GM18517 (cell line): Measurements from ENCODE around the gene IMMP1L.
"Not testable (repeated sequence)": the region's sequence is repeated elsewhere in the genome, so short reads cannot be mapped to it uniquely, and the experiment has no call there.

ENCODE experiments used
- ATAC-seq: cut with Tn5 transposase; IDR thresholded peaks from one replicate; pipeline ENCODE4 v1.9.1; 2021; ENCODE audit warnings: mild to moderate bottlenecking, moderate library complexity; ENCODE audit not compliant: unreplicated experiment

The IMMP1L gene, protein sequence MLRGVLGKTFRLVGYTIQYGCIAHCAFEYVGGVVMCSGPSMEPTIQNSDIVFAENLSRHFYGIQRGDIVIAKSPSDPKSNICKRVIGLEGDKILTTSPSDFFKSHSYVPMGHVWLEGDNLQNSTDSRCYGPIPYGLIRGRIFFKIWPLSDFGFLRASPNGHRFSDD

DNA sequence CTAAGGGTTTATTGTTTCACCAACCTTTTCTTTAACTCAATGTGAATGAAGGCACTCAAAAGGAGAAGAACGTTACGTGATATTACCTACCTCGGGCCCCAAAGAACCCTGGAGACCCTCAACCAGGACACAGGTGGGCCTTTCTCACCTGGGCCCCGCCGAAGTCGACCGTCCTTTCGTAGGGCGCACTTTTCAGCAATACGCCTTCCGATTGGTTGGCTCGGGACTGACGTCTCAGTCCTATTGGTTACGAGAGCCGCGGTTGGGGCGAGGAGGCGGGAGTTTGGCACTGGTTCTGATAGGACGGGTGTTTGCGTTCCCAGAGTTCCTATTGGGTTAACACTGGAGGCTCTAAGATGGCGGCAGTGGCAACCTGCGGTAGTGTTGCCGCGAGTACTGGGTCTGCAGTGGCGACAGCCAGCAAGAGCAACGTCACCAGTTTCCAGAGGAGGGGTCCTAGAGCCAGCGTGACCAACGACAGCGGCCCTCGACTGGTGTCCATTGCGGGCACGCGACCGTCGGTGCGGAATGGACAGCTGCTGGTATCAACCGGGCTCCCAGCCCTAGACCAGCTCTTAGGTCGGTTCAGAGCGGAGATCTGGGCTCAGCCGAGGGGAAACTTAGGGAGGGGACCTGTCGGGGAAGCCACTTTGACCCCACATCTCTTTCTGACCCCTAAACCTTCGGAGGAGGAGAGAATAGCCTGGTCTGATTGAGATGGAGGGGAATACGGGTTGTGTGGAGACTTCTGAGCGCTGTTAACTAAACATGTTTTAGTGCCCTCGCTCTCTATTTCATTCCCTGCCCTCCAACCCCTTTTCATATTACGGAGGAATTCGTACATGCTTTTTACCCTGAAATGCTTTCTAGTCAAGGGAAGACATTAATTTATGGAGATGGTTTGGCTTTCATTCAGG, at the start of gene IMMP1L, which contains the start of gene ELP4:
IMMP1L (minus strand) TSS at position 194 of the 917 bp plus-strand sequence. CDS start 46,346 bp downstream, outside the sequence.
ELP4 (plus strand) TSS at position 339 of the 917 bp plus-strand sequence; CDS start at position 357, 18 bp downstream.
- peak; percentile 100 for ATAC-seq

DNA sequence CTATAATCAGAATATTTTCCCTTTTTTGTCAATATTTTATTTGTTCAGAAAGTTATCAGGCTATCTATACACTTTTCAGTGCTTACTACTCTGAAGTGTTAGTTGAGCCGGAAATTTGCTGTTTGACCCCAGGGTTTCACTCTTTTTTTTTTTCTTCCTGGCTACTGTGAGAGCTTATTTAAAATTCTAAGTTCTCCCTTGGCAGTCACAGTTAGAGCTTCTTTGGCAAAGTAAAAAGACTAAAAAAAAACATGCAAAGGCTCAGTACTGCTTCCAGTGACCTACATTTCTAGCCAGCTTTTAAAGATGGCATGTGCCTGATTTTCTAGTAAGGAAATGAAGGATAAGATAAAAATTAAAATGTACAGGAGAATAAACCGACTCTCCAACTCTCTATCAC, 48.6 kb upstream of the IMMP1L start:
- ATAC-seq = no peak

DNA sequence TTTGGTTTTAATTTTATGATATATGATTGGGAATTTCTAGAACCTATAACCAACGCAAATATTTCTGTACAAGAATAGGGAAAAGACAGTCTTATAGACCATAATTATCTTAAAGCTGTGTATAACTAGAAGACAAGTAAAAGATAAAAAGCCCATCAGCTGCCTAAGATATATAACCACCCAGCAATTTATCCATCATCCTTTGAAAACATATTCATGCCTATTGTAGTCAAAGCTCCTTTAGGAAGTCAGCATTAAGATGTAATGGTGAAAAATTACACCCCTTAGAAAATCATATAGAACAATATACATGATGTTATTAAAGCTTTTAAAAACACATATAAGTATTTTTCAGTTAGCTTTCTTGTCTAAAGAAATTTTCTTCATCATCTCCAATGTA, 46.5 kb upstream of the IMMP1L start:
- no peak for ATAC-seq

DNA sequence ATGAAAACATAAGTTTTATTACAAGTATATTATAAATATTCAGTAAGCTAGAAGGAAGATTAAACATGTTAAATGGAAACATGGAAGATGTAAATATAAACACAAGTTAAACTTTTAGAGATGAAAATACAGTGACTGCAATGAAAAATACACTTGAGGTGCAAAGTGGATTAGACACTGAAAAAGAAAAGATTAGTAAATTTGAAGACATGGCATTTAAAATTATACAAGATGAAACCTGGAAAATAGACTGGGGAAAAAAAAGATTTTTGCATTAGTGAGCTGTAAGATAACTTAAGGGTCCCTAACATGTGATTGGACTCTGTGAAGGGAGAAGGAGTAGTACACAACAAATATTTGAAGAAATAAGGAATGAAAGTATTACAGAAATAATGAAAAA, 33.4 kb upstream of the IMMP1L start:
- no peak for ATAC-seq

DNA sequence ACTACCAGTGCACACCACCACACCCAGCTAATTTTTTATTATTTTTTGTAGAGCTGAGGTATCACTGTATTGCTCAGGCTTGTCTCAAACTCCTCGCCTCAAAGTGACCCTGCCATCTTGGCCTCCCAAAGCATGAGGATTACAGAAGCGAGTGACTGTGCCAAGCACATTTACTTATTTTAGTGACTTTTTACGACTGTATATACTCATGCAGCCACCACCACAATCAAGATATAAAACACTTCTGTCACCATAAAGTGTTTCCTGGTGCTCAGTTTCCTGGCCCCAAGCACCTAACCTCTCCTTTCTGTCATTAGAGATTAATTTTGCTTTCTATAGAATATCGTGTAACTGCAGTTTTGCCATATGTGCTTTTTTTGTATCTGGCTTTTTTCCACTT, 26.1 kb upstream of the IMMP1L start:
- no peak for ATAC-seq

DNA sequence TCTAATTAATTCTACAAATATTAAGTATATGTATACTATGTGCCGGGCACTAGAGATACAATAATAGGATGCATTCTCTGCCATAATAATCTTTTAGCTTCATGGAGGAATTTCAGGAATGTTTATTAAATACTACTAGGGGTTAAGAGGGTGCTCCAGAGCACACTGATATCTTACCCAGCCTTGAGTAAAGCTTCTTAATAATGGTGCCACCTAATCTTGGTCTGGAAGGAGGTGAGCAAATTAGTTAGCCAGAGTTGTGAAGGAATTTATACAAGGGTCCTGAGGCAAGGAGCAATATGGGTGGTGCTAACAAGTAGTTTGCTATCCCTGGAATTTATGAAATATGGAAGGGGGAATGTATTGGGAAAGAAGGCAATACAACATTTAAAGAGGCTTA, 21.9 kb upstream of the IMMP1L start:
- ATAC-seq = no peak

DNA sequence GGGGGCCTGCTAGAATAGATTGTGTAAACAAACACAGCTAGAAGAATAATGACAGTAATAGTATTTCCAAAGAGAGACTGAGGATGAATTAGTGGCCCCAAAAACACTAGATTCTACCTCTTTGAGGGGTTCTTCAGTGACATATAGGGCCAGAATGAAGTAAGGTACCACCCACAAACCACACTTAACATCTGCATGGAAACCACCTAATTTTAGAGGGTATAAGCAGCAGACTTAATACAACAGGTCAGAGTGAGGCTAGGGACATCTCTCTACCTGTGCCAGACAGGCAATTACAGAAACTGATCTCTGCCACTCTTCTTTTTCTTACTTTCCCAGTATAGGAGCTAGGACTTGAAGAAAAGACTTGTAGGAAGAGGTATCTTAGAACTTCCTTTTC, 20.3 kb upstream of the IMMP1L start:
- peak; percentile 53 for ATAC-seq

DNA sequence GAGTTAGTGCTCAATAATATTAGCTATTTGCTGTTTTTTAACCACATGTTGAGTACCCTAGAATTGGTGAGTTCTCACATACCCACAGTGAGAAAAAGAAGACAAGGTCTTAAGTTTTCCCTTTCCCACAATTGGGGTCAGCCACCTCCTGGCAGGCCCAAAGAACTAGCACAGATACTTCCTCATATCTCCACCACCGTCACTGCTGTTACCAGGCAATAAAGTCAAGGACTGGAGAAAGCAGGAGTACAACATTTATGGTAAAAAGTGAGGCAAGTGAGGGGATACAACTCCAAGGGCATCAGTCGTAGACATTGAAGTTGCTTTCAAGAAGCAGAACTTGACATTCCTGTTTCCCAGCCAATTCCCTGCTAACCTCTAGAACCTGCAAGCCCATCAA, 19.8 kb upstream of the IMMP1L start:
- no peak for ATAC-seq

DNA sequence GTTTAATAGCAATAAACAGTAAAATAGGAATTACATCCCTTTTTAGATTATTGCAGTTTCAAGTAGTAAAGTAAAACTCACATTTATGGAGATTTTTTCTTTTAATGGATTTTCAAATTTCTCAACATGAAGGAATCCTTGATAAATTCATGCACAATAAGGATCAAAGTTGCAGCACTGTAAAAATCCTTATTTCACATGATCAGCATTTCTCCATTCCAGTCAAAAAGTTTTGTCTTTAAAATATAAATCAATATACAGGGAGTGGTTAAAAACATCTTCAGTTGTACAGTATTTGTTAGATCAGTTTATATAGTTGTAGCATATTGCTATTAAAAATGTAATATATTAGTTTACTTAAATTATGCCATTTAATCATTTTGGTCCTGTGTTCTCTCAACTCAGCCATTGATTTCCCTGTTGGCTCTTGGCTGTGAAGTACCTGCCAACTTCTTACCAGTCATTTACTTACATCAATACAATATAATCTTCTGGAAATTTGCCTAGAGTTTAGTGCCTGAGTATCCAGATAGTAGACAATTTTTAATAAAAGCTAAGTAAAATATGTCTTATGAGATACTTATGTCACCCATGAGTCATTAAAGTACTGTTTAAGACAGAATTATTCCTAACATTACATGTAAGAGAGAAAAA, 12.2 kb upstream of the IMMP1L start:
- ATAC-seq = no peak

DNA sequence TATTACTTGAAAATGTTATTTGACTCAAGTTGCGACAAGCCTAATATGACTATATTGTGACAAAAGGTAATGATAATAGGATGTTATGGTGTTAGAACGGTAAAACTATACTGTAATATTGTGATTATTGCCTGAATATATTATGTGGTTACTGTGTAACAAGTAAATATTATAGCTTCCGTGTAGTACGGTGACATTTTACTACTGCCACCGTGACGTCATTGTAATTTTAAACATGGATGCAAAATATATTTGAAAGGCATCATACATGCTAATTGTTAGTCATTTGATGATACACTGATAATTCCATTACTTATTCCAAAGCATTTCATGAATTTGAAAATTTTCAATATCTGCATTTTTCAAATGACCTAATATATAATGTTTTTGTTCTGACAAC, 2.7 kb upstream of the IMMP1L start:
- no peak for ATAC-seq

DNA sequence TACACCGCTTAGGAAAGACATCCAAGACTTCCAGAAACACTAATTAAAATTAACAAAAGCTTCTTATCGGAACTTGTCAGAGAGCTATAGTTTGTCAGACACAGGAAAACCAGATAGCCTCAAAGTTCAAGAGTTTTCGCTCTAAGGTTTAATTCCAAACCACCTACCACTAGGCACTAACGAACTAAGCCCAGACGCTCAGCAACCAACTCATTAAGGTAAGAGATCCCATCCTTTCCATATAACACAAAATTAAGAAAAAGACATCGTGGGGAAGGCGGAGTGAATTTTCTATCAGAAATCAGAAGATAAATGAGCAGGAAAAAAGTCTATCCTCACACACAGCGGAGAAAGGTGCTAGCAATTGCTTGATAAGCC, 382 bp downstream of the IMMP1L start:
- peak; percentile 8 for ATAC-seq

DNA sequence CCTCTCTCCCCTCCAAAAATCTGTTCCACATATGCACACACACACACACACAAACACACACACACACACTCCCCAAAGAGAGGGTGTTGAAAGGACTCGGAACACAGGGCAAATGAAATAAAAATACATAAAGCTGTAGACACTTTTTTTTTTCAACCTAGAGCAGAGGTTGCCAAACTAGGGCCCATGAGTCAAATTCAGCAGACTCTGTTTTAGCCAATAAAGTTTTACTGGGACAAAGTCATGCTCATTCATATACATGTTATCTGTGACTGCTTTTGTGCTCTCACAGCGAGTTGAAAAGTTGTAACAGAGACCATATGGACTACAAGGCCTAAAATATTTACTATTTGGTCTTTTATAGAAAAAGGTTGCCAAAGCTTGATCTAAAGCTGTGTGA, 8.9 kb downstream of the IMMP1L start:
- ATAC-seq = no peak

DNA sequence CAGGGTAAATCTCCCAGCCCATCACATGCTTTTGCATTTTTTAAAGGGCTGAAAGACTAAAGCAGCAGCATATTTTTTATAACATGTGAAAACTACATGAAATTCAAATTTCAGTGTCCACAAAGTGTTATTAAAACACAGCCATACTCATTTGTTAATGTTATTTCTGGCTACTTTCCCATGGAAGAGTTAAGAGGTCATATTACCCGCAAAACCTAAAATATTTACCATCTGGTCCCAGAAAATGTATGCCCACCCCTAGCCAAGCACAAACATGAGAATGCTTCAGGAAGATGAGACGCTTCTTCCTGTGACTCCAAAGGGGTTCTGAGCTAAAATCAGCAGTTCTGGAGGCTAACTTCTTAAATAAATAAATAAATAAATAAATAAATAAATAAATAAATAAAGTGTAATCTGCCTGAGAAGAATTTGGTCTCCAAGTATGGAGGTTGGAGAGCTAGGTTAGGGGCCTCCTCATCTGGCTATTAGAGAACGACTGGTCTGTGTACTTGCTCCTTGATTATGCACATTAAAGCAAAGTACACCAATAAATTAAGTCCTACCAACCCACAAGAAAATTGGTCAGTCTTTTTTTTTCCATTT, 9.7 kb downstream of the IMMP1L start:
- ATAC-seq = no peak

DNA sequence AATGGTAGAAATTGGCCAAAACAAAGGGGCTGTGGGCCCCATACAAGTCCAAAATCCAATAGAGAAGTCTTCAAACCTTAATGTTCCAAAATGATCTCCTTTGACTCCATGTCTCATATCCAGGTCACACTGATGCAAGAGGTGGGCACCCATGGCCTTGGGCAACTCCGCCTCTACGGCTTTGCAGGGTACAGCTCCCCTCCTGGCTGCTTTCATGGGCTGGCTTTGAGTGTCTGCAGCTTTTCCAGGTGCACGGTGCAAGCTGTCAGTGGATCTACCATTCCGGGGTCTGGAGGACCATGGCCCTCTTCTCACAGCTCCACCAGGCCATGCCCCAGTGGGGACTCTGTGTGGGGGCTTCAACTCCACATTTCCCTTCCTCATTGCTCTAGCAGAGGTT, 15.7 kb downstream of the IMMP1L start:
- ATAC-seq = not testable (repeated sequence)

DNA sequence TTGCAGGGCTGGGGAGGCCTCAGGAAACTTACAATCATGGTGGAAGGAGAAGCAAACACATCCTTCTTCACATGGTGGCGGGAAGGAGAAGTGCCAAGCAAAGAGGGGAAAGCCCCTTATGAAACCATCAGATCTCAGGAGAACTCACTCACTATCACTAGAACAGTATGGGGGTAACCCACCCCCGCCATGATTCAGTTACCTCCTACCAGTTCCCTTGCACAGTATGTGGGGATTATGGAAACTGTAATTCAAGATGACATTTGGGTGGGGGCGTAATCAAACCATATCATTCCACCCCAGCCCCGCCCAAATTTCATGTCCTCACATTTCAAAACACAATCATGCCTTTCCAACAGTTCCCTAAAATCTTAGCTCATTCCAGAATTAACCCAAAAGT, 16.2 kb downstream of the IMMP1L start:
- no peak for ATAC-seq

DNA sequence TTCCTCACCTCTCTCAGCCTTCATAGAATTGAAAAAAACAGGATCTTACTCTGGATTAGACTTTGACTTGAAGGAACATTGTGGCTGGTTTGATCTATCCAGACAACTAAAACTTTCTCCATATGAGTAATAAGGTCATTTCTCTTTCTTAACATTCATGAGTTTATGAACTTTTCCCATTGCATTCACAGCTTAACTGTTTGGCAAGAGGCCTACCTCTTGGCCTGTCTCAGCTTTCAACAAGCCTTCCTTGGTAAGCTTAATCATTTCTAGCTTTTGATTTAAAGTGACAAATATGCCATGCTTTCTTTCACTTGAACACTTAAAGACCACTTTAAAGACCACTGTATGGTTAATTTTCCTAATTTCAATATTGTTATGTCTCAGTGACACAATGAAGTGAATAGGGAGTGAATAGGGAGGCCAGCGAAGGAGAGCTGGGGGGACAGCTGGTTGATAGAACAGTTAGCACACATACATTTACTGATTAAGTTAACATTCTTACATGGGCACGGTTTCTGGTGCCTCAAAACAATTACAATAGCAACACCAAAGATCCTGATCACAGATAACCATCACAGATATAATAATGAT, 17.0 kb downstream of the IMMP1L start:
- no peak for ATAC-seq

DNA sequence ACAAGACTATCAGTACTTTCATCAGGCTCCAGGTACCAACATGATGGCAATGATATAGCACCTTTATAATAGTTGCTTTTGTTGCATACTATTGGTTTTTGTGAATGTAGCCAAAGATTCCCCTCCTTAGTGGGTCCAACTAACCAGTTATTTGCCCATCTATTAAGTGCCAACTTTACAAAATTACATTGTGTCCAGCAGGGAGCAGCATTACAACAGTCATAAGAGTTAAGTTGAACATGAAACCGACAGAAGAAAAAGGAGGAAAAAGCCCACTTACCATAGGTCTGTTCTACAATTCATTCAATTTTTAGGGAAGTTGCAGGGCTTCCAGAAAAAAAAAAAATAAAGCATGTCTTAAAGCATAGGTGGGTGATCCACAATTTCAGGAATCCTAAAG, 21.6 kb downstream of the IMMP1L start:
- ATAC-seq = peak; percentile 52

DNA sequence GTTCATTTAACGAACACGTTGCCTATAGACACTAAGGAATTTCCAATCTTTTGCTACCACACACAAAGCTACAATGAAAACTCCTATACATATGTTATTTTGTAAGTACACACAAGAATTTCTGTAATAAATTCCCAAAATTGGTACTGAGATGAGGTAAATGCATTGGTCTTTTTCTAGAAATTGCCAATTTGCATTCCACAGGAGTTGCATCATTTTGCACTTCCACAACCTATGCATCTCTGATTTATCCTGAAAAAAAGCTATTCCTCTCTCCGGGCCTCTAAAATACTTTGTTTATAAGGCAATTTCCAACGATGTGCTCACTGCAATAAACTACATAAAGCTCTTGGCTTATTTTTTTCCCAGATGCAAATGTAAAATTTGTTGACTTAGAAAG, 24.9 kb downstream of the IMMP1L start:
- ATAC-seq = no peak

DNA sequence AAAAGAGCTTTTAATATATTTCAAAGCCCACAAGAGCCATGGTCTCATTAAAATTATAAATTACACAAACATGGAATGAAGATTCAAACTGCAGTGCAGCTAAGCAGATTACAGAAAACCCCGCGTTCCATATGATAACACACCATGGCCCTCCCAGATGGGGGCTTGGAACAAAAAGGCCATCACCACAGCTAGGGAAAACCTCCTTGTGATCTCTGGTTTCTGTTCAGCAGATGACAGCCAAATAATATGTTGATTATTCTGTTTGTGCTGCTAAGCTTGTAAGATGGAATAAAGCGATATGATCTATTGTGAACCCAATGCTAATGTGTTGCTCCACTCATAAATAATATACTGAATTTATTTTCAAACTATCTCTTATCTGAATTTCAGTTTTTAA, 28.5 kb downstream of the IMMP1L start:
- ATAC-seq = no peak

DNA sequence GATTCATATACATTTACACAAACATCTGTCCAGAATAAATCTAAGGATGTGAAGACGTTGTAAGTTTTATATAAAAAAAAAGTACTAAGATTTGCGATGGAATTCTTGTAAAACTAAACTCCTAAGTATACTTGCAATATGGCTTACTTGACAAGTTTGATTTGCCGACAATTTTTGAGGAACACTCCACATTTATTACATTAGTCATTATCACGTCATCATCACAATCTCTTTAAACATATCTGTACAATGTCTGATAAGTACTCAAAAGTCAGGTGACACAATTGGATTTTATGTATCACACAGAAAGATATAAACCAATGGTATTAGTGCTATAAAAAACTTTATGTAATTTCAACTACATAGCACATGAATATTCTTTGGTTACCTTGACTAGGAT, 30.4 kb downstream of the IMMP1L start:
- no peak for ATAC-seq

DNA sequence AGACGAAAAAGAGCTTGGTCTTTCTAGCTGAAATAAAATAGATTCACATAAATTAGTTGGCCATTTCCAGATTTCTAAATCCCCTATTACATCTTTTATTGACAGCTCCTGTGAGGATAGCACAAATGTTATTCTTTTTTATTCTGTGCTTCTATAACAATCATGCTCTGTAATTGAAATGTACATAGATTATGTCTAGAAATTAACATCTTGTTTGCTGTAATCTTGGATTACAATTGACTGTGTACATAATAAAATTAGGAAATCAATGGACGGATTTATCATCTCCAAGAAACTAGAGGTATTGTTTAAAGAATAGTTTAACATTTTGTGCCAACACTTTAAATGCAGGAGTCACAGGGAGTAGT, 31.2 kb downstream of the IMMP1L start:
- ATAC-seq = no peak
